B cell (primary cell): Measurements from ENCODE around the gene TMEM239. TPM values are rescaled to one million over a fixed set of nuclear protein-coding genes. Genes with fewer than 3 reads are reported as not detected.

Experiments
- ATAC-seq: fragments of 200-7000 bp; cut with Tn5 transposase; one replicate; pipeline ENCODE4 v1.10.0; 2021; ENCODE audit warnings: low read depth, mild to moderate bottlenecking, moderate number of reproducible peaks, moderate library complexity
- CTCF ChIA-PET: fragments of 350-600 bp; sonication (Branson Sonifier 250); formaldehyde crosslinking; loops from one replicate; lab custom pipeline; 2021; ENCODE audit warnings: antibody characterized with exemption, inconsistent platforms; lab: Charles Lee
- POLR2A ChIA-PET: fragments of 350-600 bp; sonication (Branson Sonifier 250); formaldehyde crosslinking; loops from one replicate; lab custom pipeline; 2021; ENCODE audit warnings: antibody characterized with exemption; lab: Charles Lee
- DNase-seq: peaks from one replicate; pipeline ENCODE4 v3.0.0; 2013
- H2AFZ ChIP-seq: 2 replicates; pipeline ENCODE4 v1.6.1; 2012; ENCODE audit warnings: mild to moderate bottlenecking, low read depth, low read length; ENCODE audit not compliant: insufficient read depth, poor library complexity, severe bottlenecking
- H3K27ac ChIP-seq, 2 donors: 1 replicate in 1 of 2; 2 replicates in 1 of 2; pipeline ENCODE4 v1.5.1; 2012 to 2013; ENCODE audit warnings: low read length in 2 of 2, mild to moderate bottlenecking in 2 of 2, moderate library complexity in 1 of 2
- H3K27me3 ChIP-seq, 4 experiments: fragments of 200-600 bp in 1 of 4; sonication (generic) in 1 of 4; replicated peaks in 1 of 4; 1 replicate in 2 of 4; 2 replicates in 2 of 4; pipeline versions ENCODE4 v1.6.1 to v1.7.0; 2013 to 2016; ENCODE audit warnings: low read length in 3 of 4, mild to moderate bottlenecking in 2 of 4, mixed read lengths in 1 of 4, moderate library complexity in 1 of 4; ENCODE audit not compliant: insufficient read depth in 4 of 4, control insufficient read depth in 3 of 4; ENCODE audit errors: control extremely low read depth in 1 of 4
- H3K36me3 ChIP-seq, 2 experiments: replicated peaks in 1 of 2; 1 replicate in 1 of 2; 2 replicates in 1 of 2; pipeline versions ENCODE4 v1.6.1 to v1.7.1; 2013; ENCODE audit warnings: low read length in 1 of 2; ENCODE audit not compliant: insufficient read depth in 2 of 2, control insufficient read depth in 1 of 2; ENCODE audit errors: control extremely low read depth in 1 of 2, extremely low read depth in 1 of 2
- H3K4me1 ChIP-seq, 2 donors: fragments of 200-600 bp in 1 of 2; sonication (generic) in 1 of 2; 1 replicate in 1 of 2; 2 replicates in 1 of 2; pipeline versions ENCODE4 v1.5.1 to v1.6.1; 2013 to 2017; ENCODE audit warnings: low read length in 2 of 2; ENCODE audit not compliant: control insufficient read depth in 2 of 2, insufficient read depth in 2 of 2
- H3K4me2 ChIP-seq: replicated peaks from 2 replicates; pipeline ENCODE3; 2012; ENCODE audit warnings: mild to moderate bottlenecking, low read depth, low read length; ENCODE audit not compliant: poor library complexity, severe bottlenecking
- H3K4me3 ChIP-seq, 5 experiments: fragments of 200-600 bp in 1 of 5; sonication (generic) in 1 of 5; 1 replicate in 3 of 5; 2 replicates in 2 of 5; pipeline versions ENCODE4 v1.5.1 to v1.7.0; 2011 to 2016; ENCODE audit warnings: low read length in 4 of 5, mild to moderate bottlenecking in 4 of 5, low read depth in 2 of 5, control low read depth in 1 of 5, moderate library complexity in 1 of 5; ENCODE audit not compliant: insufficient read depth in 1 of 5; ENCODE audit errors: control extremely low read depth in 1 of 5, extremely low read depth in 1 of 5
- H3K79me2 ChIP-seq: fragments of 200-600 bp; sonication (generic); one replicate; pipeline ENCODE4 v1.6.0; 2016; ENCODE audit warnings: low read length; ENCODE audit not compliant: control insufficient read depth, insufficient read depth
- H3K9ac ChIP-seq: fragments of 200-600 bp; sonication (generic); 2 replicates; pipeline ENCODE4 v1.6.1; 2017; ENCODE audit warnings: mild to moderate bottlenecking, low read length, moderate library complexity
- H3K9me3 ChIP-seq, 3 donors: one replicate each; pipeline versions ENCODE4 v1.6.1 to v1.7.1; 2013; ENCODE audit warnings: low read length in 2 of 3; ENCODE audit not compliant: control insufficient read depth in 2 of 3, insufficient read depth in 1 of 3; ENCODE audit errors: control extremely low read depth in 1 of 3
- H4K20me1 ChIP-seq: 2 replicates; pipeline ENCODE4 v1.6.0; 2012; ENCODE audit warnings: mild to moderate bottlenecking, low read length; ENCODE audit not compliant: insufficient read depth, control insufficient read depth, poor library complexity, severe bottlenecking
- H3K27ac Mint-ChIP-seq: one replicate; pipeline ENCODE4 v1.8.0; 2021; ENCODE audit warnings: mixed read lengths
- H3K27me3 Mint-ChIP-seq: one replicate; pipeline ENCODE4 v1.8.0; 2021; ENCODE audit warnings: mixed read lengths
- H3K4me1 Mint-ChIP-seq: one replicate; pipeline ENCODE4 v1.8.0; 2021; ENCODE audit warnings: mixed read lengths
- H3K4me3 Mint-ChIP-seq: one replicate; pipeline ENCODE4 v1.8.0; 2021; ENCODE audit warnings: mixed read lengths
- H3K9me3 Mint-ChIP-seq: one replicate; pipeline ENCODE4 v1.8.0; 2022; ENCODE audit warnings: mixed read lengths; ENCODE audit not compliant: insufficient read depth
- CTCF ChIP-seq: fragments of 200-600 bp; IDR thresholded peaks from one replicate; pipeline ENCODE4 v1.8.0; 2022; ENCODE audit warnings: antibody characterized with exemption, mild to moderate bottlenecking
- EZH2 ChIP-seq: IDR thresholded peaks from 2 replicates; pipeline ENCODE4 v1.6.1; 2012; ENCODE audit warnings: borderline replicate concordance, low read depth, mild to moderate bottlenecking, moderate library complexity, low read length; ENCODE audit not compliant: insufficient read depth, poor library complexity, severe bottlenecking
- WGBS: methylation state at CpG from one replicate; pipeline ENCODE4 v1.1.5; 2013; ENCODE audit warnings: missing lambda C conversion rate; ENCODE audit not compliant: insufficient coverage; 5-methylcytosine and 5-hydroxymethylcytosine counted together
- intact Hi-C: fragments of 100-400 bp; cut with micrococcal nuclease; formaldehyde crosslinking; loops from one replicate; pipeline ENCODE4 v1.10.0; 2022
- polyA plus RNA-seq: library from polyadenylated mRNA; depleted of rRNA; stranded (reverse); fragments of >200 nt; gene quantifications from 2 replicates; pipeline ENCODE4 v1.2.3, GENCODE V29; 2012
- total RNA-seq, 2 donors: library from RNA; stranded (reverse); fragments of 120-200 nt in 1 of 2; gene quantifications; 1 replicate in 1 of 2; 2 replicates in 1 of 2; pipeline versions ENCODE4 v1.2.3 to v1.2.4, GENCODE V29; 2013 to 2022

TMEM239 gene
- total and polyA plus RNA-seq, 2 donors (not counting 1 experiment from before 2014, with no cell fraction given) = not detected

- 87% methylated on average over 8 of the region's 8 CpGs for WGBS
- no peak overlapping the region for H3K9ac ChIP-seq
Measured at GRCh38 chr20:2815242-2815900, 793 bp upstream of the TMEM239 start.

More at GRCh38 chr20:2815242-2815900, 793 bp upstream of the TMEM239 start:
- H3K27ac Mint-ChIP-seq = no peak overlapping the region
- no peak for DNase-seq
- peaks cover 0 to 36% (median 13%) of the 10 kb centered on the region in 4 experiments for H3K27me3 ChIP-seq
- H3K4me3 Mint-ChIP-seq = no peak overlapping the region
- intact Hi-C loops = no loop called here
- H3K9me3 ChIP-seq = peaks cover 5 to 7% (median 6%) of the 10 kb centered on the region in 3 donors
- no peaks in the 10 kb centered on the region for H4K20me1 ChIP-seq
- TF ChIP-seq CTCF (no peak), EZH2 (no peak)
- H3K36me3 ChIP-seq = no peaks in the 10 kb centered on the region
- H3K9me3 Mint-ChIP-seq = peaks cover 5% of the 10 kb centered on the region
- peaks cover 60% of the 10 kb centered on the region for H3K27me3 Mint-ChIP-seq
- CTCF ChIA-PET = no interaction called here
- no peak overlapping the region for H3K27ac ChIP-seq
- POLR2A ChIA-PET = no interaction called here
- ATAC-seq = no peak
- no peaks in the 10 kb centered on the region for H3K79me2 ChIP-seq
- peaks cover 4% of the 10 kb centered on the region for H3K4me1 Mint-ChIP-seq
- H3K4me1 ChIP-seq = no peaks in the 10 kb centered on the region
- no peak overlapping the region for H3K4me3 ChIP-seq
- H2AFZ ChIP-seq = no peak overlapping the region
- H3K4me2 ChIP-seq = no peak overlapping the region
